Measurements from ENCODE around the gene IFRD2.

- TF ChIP-seq CTCF (conservative IDR thresholded peaks at IDR 0.05 in 1 of 2, IDR thresholded peaks at IDR 0.05 in 1 of 2; ENCODE audit: low read depth in 1 of 2, low read length in 2 of 2) (no peak), EZH2 (IDR thresholded peaks at IDR 0.05; ENCODE audit: low read length, missing control alignments) (no peak)
Measured at GRCh38 chr3:50254577-50255250, 37.5 kb downstream of the IFRD2 start.
